NCI-H446 treated with DMSO at 0.1 percent for 48 hours (cell line): Measurements from ENCODE around the gene CCDC60.

Experiments used
- DNase-seq: peaks from one replicate; lab custom pipeline; 2025; lab: John Stamatoyannopoulos, UW

Gene CCDC60

GRCh38 chr12:119385659-119386058, 51.1 kb downstream of the CCDC60 start:
- DNase-seq: no peak

- DNase-seq: no peak
Observed at GRCh38 chr12:119389687-119390086, 55.2 kb downstream of the CCDC60 start.

- no peak for DNase-seq
Observed at GRCh38 chr12:119391673-119392072, 57.1 kb downstream of the CCDC60 start.

- DNase-seq: no peak
Observed at GRCh38 chr12:119393677-119394076, 59.1 kb downstream of the CCDC60 start.

GRCh38 chr12:119397540-119397939, 63.0 kb downstream of the CCDC60 start:
- no peak for DNase-seq

GRCh38 chr12:119398190-119398589, 63.7 kb downstream of the CCDC60 start:
- no peak for DNase-seq

- DNase-seq: peak; percentile 98
Observed at GRCh38 chr12:119399301-119399700, 64.8 kb downstream of the CCDC60 start.

GRCh38 chr12:119406308-119406707, 71.8 kb downstream of the CCDC60 start:
- no peak for DNase-seq

GRCh38 chr12:119406811-119407210, 72.3 kb downstream of the CCDC60 start:
- no peak for DNase-seq

- no peak for DNase-seq
Observed at GRCh38 chr12:119409043-119409442, 74.5 kb downstream of the CCDC60 start.

- no peak for DNase-seq
Observed at GRCh38 chr12:119410396-119410795, 75.9 kb downstream of the CCDC60 start.

GRCh38 chr12:119412306-119412705, 77.8 kb downstream of the CCDC60 start:
- no peak for DNase-seq

GRCh38 chr12:119412811-119413794, 78.6 kb downstream of the CCDC60 start:
- DNase-seq: peak; percentile 72

GRCh38 chr12:119415714-119416113, 81.2 kb downstream of the CCDC60 start:
- DNase-seq: no peak

GRCh38 chr12:119417440-119417839, 82.9 kb downstream of the CCDC60 start:
- DNase-seq: no peak

- no peak for DNase-seq
Observed at GRCh38 chr12:119419381-119419780, 84.9 kb downstream of the CCDC60 start.

- peak; percentile 26 for DNase-seq
Observed at GRCh38 chr12:119423285-119423684, 88.8 kb downstream of the CCDC60 start.

GRCh38 chr12:119425623-119426022, 91.1 kb downstream of the CCDC60 start:
- no peak for DNase-seq

- no peak for DNase-seq
Observed at GRCh38 chr12:119431151-119431550, 96.6 kb downstream of the CCDC60 start.

GRCh38 chr12:119432949-119433348, 98.4 kb downstream of the CCDC60 start:
- no peak for DNase-seq

GRCh38 chr12:119440803-119441360, 106.4 kb downstream of the CCDC60 start:
- no peak for DNase-seq

GRCh38 chr12:119444462-119445044, 110.0 kb downstream of the CCDC60 start:
- peak; percentile 10 for DNase-seq

- no peak for DNase-seq
Observed at GRCh38 chr12:119446459-119446858, 111.9 kb downstream of the CCDC60 start.
